ENCODE results near the gene LIN28B.

Gene LIN28B

DNA sequence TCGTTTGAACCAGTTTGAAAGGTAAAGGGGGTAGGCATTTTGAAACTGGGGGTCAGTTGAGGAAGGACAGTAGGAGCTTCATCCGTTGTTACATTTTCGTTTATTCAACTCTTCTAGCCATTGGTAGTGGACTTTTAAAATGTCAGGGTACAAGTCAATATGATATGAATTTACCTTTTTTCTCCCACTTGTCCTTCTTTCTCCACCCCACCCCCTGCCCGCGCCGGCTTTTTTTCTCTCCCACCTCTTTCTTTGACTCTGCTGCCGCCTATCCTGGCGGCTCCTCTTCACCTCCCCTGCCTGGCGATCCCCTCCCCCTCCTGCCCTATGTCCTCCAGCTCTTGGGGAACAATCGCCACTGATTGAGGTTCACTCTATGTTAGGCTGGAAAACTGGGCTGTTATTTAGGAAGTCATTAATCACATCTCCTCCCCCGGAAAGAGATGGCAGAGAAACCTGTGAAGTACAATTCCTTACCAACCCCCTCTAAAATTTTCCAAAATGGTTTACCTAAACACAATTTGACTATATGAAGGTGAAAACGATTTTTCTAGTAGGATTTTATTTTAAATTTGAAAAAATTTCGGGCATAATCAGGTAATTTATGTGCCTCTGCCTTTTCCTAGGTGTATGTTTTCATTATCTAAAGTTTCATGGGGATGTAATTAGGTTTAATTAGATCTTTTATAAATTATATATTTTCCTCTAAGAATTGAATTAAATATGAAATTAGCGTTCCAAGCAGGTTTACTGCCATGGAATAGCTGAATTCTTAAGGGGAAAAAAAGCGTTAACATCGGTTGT lies 778 bp upstream of the LIN28B start:
- ChIA-PET CTCF (no interaction called here), POLR2A (no interaction called here)
- TF ChIP-seq, protein P1, sequence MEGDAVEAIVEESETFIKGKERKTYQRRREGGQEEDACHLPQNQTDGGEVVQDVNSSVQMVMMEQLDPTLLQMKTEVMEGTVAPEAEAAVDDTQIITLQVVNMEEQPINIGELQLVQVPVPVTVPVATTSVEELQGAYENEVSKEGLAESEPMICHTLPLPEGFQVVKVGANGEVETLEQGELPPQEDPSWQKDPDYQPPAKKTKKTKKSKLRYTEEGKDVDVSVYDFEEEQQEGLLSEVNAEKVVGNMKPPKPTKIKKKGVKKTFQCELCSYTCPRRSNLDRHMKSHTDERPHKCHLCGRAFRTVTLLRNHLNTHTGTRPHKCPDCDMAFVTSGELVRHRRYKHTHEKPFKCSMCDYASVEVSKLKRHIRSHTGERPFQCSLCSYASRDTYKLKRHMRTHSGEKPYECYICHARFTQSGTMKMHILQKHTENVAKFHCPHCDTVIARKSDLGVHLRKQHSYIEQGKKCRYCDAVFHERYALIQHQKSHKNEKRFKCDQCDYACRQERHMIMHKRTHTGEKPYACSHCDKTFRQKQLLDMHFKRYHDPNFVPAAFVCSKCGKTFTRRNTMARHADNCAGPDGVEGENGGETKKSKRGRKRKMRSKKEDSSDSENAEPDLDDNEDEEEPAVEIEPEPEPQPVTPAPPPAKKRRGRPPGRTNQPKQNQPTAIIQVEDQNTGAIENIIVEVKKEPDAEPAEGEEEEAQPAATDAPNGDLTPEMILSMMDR (IDR thresholded peaks at IDR 0.05; ENCODE audit: control extremely low read depth, extremely low read depth, low read depth, missing control alignments), result no peak
- DNase-seq (ENCODE audit: extremely low spot score), result no peak

DNA sequence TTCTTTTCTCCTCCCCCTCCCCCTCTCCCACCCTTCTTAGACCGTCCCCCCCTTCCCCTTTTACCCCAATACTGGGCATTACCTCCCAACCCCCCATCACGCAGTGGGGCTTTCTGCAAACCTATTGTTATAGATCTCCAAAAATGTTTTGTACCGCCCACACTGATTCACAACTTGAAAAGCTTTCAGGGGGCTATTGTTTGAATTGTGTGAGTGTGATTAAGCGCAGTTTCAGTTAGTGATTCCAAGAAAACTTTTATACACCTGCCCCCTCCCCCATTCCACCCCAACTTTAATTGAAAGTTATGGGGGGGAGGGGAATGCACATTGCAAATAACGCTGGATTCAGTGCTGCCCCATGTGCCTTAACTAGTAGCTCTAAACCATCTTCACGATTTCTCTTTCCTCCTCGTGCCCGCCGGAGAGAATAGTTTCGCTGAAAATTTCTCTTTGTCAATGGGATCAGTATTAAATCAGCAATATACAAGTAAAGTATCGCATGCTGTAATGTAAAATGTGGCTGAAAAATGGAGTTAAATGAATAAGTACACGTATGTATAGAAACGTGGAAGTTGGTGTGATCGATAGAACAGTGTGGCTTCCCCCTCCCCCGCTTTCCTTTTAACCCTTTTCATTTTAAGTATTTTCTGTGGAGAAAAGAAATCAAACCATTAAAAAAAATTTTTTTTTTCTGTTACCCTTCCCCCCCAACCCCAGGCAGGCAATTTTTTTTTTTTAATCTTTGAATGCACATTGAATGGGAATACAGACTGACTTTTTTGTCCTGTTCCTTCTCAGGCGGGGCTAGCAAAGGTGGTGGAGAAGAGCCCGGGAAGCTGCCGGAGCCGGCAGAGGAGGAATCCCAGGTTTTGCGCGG lies 632 bp downstream of the LIN28B start:
- ChIA-PET POLR2A (no interaction called here), CTCF (no interaction called here)
- TF ChIP-seq, protein P1 (IDR thresholded peaks at IDR 0.05; ENCODE audit: control extremely low read depth, extremely low read depth, low read depth, missing control alignments), result no peak
- DNase-seq (ENCODE audit: extremely low spot score), result no peak

DNA sequence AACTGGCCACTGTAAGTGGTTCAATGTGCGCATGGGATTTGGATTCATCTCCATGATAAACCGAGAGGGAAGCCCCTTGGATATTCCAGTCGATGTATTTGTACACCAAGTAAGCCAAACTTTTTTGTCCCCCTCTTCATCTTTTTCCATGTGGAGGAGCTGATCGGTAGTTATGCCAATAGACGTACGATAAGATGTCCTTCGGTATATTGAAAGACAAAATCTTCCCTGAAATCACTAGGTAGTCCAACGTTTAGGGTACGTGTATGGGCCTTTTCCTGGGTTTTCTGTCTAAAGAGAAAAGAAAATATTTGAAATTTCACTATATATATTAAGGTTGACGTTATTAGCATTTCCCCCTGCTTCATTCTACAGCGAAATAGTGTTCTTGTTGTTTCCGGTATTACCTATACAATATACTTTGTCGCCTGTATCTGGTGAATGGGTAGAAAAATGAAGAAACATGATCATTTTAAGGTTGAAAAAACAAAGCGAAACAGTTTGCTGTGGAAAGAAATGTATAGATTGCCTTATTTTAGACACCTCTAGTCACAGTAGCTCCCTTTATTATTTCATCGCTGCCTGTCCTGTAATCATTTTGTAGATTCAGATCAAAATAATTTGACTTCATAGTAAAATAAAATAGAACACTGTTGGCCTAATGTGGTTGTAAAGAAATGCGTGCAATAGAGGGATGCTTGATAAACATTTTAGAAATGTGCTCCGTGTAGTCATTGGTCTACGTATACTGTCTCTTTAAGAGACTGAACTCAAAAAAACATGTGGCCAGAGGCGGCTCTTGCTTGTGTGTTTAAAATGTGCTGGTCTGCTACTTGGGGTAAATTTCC lies 1.5 kb downstream of the LIN28B start:
- ChIA-PET POLR2A (no interaction called here), CTCF (no interaction called here)
- DNase-seq (ENCODE audit: extremely low spot score), result no peak
- TF ChIP-seq, protein P1 (IDR thresholded peaks at IDR 0.05; ENCODE audit: control extremely low read depth, extremely low read depth, low read depth, missing control alignments), result no peak

DNA sequence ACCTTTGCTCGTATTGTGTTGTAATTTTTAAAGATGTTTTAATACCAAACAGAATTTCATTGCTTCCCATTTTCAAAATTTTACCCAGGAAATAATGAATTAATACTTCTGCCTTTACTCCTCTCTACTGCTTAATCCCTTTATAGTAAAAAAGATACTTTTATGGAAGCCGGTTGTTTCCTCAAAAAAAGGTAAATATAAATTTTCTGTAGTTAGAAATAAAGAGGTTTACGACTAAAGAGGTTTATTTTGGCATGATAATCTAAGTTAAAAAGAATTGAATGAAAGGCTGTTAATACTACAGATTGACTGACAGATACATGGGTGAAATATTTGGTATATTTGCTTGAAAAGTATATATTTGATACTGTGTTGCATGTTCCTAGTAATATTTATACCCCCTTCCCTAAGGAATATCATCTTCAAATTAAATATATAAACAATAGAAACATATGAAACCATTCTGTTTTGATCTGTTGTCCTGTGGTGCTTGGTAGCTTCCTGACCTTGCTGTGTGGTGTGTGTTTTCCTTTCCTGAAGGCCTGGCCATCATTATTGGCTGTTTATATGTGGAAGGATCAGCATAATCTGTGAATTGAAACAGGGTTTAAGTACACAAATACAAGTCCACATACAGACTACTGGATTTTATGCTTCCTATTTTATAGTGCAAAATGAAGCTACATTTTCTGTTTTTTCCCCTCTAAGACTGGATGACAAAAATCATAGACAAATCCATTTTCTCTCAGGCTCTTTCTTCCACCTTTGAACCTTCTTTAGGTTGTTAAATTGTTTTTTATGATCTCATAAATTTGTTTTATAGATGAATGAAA lies 2.3 kb downstream of the LIN28B start:
- CTCF ChIA-PET, result no interaction called here
- no peak for DNase-seq (ENCODE audit: extremely low spot score)
- POLR2A ChIA-PET, result no interaction called here
- TF ChIP-seq, protein P1 (IDR thresholded peaks at IDR 0.05; ENCODE audit: control extremely low read depth, extremely low read depth, low read depth, missing control alignments), result no peak

DNA sequence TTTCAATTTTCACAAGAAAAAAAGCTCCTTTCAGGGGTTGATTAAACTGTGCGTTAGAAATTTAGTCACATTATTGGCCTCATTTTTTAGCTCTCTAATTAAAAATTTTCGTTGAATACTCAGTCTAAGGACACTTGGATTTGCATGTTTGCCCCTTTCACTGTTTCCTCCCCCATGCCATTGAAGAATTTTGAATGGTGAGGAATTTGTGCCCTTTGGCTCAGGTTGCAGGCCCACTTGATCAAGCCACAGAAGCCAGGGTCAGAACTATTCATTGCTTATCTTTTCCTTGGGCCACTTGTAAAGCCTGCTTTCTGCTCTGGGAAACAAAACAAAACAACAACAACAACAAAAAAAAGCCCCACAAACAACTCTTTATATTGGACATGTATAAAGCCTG lies 12.2 kb downstream of the LIN28B start:
- CTCF ChIA-PET, result interaction anchor here (1.1 kb wide), 2 partner anchors 14 kb away, joined by 3 read pairs; no protein-coding TSS in a partner anchor
- POLR2A ChIA-PET, result no interaction called here
- TF ChIP-seq, protein P1 (IDR thresholded peaks at IDR 0.05; ENCODE audit: control extremely low read depth, extremely low read depth, low read depth, missing control alignments), result no peak
- DNase-seq (ENCODE audit: extremely low spot score), result no peak

Measured in GM10248 (cell line).